ENCODE data around the gene KRT84. TPM values are rescaled to one million over a fixed set of nuclear protein-coding genes. Genes with fewer than 3 reads are reported as not detected.

The KRT84 gene
- total and polyA plus RNA-seq, 9 of the 15 experiments (the other 6 are each of a cell fraction or from before 2014, with no cell fraction given): not detected

DNA sequence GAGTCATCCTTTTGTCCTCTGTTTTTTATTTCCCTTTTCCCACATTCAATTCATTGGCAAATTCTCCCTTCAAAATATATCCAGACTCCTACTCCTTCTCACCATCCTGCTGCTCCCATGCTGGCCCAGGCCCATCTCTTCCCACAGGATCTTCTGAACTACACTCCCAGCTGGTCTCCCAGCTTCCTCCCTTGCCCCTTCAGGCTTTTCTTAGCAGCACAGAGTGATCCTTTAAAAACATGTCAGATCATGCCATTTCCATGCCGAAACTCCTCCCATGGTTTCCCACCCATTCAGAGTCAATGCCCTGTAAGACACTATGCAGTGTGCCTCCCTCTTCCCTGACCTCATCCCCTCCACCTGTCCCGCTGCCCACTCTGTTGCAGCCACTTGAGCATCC is 2.4 kb upstream of the KRT84 start:
- Histone ChIP-seq H3K4me3 (no peak overlapping the region), H3K4me1 (replicated peaks in 1 of 2; ENCODE audit: control insufficient read depth in 2 of 2, insufficient read depth in 2 of 2, low read length in 2 of 2) (no peaks in the 10 kb centered on the region), H3K36me3 (ENCODE audit: control insufficient read depth, insufficient read depth, low read length) (no peaks in the 10 kb centered on the region), H3K4me2 (ENCODE audit: insufficient read depth, low read length) (no peak overlapping the region), H3K9ac (ENCODE audit: insufficient read depth in 1 of 2, low read depth in 2 of 2, low read length in 2 of 2) (no peak overlapping the region), H3K9me3 (replicated peaks; ENCODE audit: control insufficient read depth, insufficient read depth, low read depth, low read length) (no peaks in the 10 kb centered on the region), H4K20me1 (replicated peaks; ENCODE audit: control insufficient read depth, insufficient read depth, low read length) (0 out of 2 replicates have a peak, but pooled peaks cover 4% of the 10 kb centered on the region), H3K79me2 (ENCODE audit: control insufficient read depth, insufficient read depth, low read length) (no peaks in the 10 kb centered on the region), H2AFZ (ENCODE audit: low read depth, low read length) (no peak overlapping the region), H3K9me1 (ENCODE audit: control insufficient read depth, insufficient read depth, low read length) (no peaks in the 10 kb centered on the region), H3K27ac (ENCODE audit: extremely low read depth, low read depth, low read length) (no peak overlapping the region), H3K27me3 (ENCODE audit: control insufficient read depth in 2 of 2, insufficient read depth in 2 of 2, low read length in 2 of 2) (peaks cover 0 to 38% of the 10 kb centered on the region in 2 experiments; a peak in 2 of 5 replicates)
- ChIA-PET POLR2A (no interaction called here), CTCF (ENCODE audit: low intra/inter-chr PET ratio) (no interaction called here)
- ATAC-seq (no peak), FAIRE-seq (no peak), DNase-seq (ENCODE audit: extremely low read depth in 1 of 4, low spot score in 3 of 4) (no peak)
- 0% methylated on average over 2 of the region's 2 CpGs for WGBS (ENCODE audit: insufficient coverage, low coverage, missing lambda C conversion rate)
- in situ Hi-C loops (cut with MboI): no loop called here
- no TSS peak for BruUV-seq (replicated peaks)
- no peak for TF ChIP-seq NFIX (CRISPR knock-in tag; IDR thresholded peaks at IDR 0.05; ENCODE audit: low read depth)
- no peak for TF ChIP-seq NRF1 (conservative IDR thresholded peaks at IDR 0.05 in 1 of 2, IDR thresholded peaks at IDR 0.05 in 1 of 2)
- no peak for TF ChIP-seq HDGF (IDR thresholded peaks at IDR 0.05)
- no peak for TF ChIP-seq ZNF263 (CRISPR knock-in tag; IDR thresholded peaks at IDR 0.05; ENCODE audit: borderline replicate concordance)
- TF ChIP-seq ZBTB34 (CRISPR knock-in tag; IDR thresholded peaks at IDR 0.05): no peak
- no peak for TF ChIP-seq POLR2AphosphoS2 (IDR thresholded peaks at IDR 0.05; ENCODE audit: low read length)
- TF ChIP-seq ZSCAN32 (CRISPR knock-in tag; IDR thresholded peaks at IDR 0.05): no peak
- no peak for TF ChIP-seq MAFF (IDR thresholded peaks at IDR 0.05; ENCODE audit: low read length)
- TF ChIP-seq STAG1 (CRISPR knock-in tag; IDR thresholded peaks at IDR 0.05; ENCODE audit: borderline replicate concordance): no peak
- TF ChIP-seq, protein P1, sequence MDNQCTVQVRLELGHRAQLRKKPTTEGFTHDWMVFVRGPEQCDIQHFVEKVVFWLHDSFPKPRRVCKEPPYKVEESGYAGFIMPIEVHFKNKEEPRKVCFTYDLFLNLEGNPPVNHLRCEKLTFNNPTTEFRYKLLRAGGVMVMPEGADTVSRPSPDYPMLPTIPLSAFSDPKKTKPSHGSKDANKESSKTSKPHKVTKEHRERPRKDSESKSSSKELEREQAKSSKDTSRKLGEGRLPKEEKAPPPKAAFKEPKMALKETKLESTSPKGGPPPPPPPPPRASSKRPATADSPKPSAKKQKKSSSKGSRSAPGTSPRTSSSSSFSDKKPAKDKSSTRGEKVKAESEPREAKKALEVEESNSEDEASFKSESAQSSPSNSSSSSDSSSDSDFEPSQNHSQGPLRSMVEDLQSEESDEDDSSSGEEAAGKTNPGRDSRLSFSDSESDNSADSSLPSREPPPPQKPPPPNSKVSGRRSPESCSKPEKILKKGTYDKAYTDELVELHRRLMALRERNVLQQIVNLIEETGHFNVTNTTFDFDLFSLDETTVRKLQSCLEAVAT (IDR thresholded peaks at IDR 0.05): no peak
- TF ChIP-seq, protein P2, sequence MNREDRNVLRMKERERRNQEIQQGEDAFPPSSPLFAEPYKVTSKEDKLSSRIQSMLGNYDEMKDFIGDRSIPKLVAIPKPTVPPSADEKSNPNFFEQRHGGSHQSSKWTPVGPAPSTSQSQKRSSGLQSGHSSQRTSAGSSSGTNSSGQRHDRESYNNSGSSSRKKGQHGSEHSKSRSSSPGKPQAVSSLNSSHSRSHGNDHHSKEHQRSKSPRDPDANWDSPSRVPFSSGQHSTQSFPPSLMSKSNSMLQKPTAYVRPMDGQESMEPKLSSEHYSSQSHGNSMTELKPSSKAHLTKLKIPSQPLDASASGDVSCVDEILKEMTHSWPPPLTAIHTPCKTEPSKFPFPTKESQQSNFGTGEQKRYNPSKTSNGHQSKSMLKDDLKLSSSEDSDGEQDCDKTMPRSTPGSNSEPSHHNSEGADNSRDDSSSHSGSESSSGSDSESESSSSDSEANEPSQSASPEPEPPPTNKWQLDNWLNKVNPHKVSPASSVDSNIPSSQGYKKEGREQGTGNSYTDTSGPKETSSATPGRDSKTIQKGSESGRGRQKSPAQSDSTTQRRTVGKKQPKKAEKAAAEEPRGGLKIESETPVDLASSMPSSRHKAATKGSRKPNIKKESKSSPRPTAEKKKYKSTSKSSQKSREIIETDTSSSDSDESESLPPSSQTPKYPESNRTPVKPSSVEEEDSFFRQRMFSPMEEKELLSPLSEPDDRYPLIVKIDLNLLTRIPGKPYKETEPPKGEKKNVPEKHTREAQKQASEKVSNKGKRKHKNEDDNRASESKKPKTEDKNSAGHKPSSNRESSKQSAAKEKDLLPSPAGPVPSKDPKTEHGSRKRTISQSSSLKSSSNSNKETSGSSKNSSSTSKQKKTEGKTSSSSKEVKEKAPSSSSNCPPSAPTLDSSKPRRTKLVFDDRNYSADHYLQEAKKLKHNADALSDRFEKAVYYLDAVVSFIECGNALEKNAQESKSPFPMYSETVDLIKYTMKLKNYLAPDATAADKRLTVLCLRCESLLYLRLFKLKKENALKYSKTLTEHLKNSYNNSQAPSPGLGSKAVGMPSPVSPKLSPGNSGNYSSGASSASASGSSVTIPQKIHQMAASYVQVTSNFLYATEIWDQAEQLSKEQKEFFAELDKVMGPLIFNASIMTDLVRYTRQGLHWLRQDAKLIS (CRISPR knock-in tag; IDR thresholded peaks at IDR 0.05): no peak
- no peak for TF ChIP-seq ZNF445 (CRISPR knock-in tag; IDR thresholded peaks at IDR 0.05; ENCODE audit: low read depth)
- intact Hi-C loops (cut with micrococcal nuclease): no loop called here
